Breast epithelium (tissue), 4 donors: ENCODE measurements around the gene CTH. TPM values are rescaled to one million over a fixed set of nuclear protein-coding genes. Genes with fewer than 3 reads are reported as not detected.
"Not testable (repeated sequence)": the region's sequence is repeated elsewhere in the genome, so short reads cannot be mapped to it uniquely, and the experiment has no call there.

Source experiments
- DNase-seq, 2 donors: peaks; one replicate each; pipeline ENCODE4 v3.0.0-alpha.2; 2019; ENCODE audit warnings: low spot score in 2 of 2
- H3K27ac ChIP-seq, 2 donors: fragments of 200-600 bp; sonication (generic) in 1 of 2; one replicate each; pipeline ENCODE4 v1.5.1; 2016 to 2019; ENCODE audit warnings: mild to moderate bottlenecking in 1 of 2
- H3K27me3 ChIP-seq, 2 donors: fragments of 200-600 bp; sonication (generic) in 1 of 2; one replicate each; pipeline versions ENCODE4 v1.5.1 to v1.6.0; 2017 to 2019; ENCODE audit warnings: control low read depth in 1 of 2, mild to moderate bottlenecking in 1 of 2
- H3K36me3 ChIP-seq: fragments of 200-600 bp; one replicate; pipeline ENCODE4 v1.5.1; 2019
- H3K4me1 ChIP-seq, 2 donors: fragments of 200-600 bp; sonication (generic); one replicate each; pipeline ENCODE4 v1.5.1; 2016 to 2019; ENCODE audit warnings: control low read depth in 1 of 2
- H3K4me3 ChIP-seq, 3 donors: fragments of 200-600 bp; sonication (generic); 1 replicate in 2 of 3; 2 replicates in 1 of 3; pipeline ENCODE4 v1.5.1; 2016 to 2019; ENCODE audit warnings: mild to moderate bottlenecking in 3 of 3, moderate library complexity in 2 of 3
- H3K9me3 ChIP-seq, 2 donors: fragments of 200-600 bp; sonication (generic) in 1 of 2; one replicate each; pipeline ENCODE4 v1.5.1; 2016 to 2019; ENCODE audit warnings: control low read depth in 1 of 2
- CTCF ChIP-seq, 3 donors: fragments of 450-650 bp; IDR thresholded peaks; one replicate each; pipeline ENCODE4 v1.5.1; 2016 to 2017; ENCODE audit warnings: antibody characterized with exemption in 3 of 3, mild to moderate bottlenecking in 3 of 3, moderate library complexity in 3 of 3
- POLR2A ChIP-seq: fragments of 450-650 bp; IDR thresholded peaks from one replicate; pipeline ENCODE4 v1.6.1; 2016; ENCODE audit warnings: antibody characterized with exemption, mild to moderate bottlenecking, moderate library complexity
- POLR2AphosphoS5 ChIP-seq, 3 donors: sonication (generic); formaldehyde crosslinking; IDR thresholded peaks; one replicate each; pipeline ENCODE4 v1.6.1; 2017; ENCODE audit warnings: antibody characterized with exemption in 3 of 3
- intact Hi-C: fragments of 100-400 bp; cut with DNase I; formaldehyde crosslinking; loops from one replicate; pipeline ENCODE4 v1.15.1; 2023; ENCODE audit warnings: low total_unique reads
- total RNA-seq, 3 donors: library from RNA; depleted of rRNA; stranded (reverse); fragments of >200 nt; gene quantifications; one replicate each; pipeline ENCODE4 v1.1.0, GENCODE V29; 2016

CTH gene
- total RNA-seq, result 10 to 100 TPM in 1 of 3 donors, 1 to 10 TPM in 2; 4.9 to 11.7 (median 5.3) TPM

DNA sequence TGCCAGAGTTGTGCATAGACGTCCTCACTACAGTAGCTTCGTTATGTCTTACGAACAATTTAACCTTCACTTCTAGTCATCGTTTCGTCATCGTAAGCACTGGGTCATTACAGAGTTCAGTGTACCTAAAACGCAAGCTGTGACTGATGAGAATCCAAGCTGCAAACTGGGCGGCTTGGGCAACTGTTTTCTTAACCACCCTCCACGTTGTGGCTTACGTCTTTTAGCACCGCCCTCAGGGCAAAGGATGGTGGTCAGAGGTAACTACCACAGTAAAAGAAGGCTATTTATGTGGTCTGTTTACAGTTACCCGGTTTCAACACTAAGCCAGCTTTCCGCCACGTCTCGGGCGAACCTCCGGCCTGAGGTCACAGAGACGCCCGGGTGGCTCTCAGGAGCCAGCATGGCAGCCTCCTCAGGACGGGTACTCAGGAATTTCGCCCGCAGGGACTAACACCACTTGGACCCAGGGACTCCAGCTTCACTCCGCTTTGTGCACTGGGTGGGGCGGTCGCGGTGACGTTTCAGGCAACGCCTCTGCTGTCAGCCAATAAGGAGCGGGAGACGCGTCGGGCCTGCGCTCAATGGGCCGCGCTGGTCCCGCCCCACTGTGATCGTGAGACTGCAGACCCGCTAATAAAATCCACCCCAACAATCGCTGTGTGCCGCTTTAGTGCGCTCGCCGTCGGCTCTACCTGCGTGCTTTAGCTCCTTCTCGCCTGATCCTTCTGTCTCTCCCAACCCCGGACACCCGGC lies at the start of gene CTH:
TSS of gene CTH (plus strand) at position 665 of the 756 bp plus-strand sequence. CDS start 148 bp downstream, outside the sequence.
- TF ChIP-seq POLR2AphosphoS5 (IDR thresholded peaks at IDR 0.05) (peak; percentile 64 to 91 (median 86)), CTCF (IDR thresholded peaks at IDR 0.05) (peak in 1 of 3 donors; percentile 25), POLR2A (peak; percentile 33)
- peak; percentile 97 for DNase-seq
- Histone ChIP-seq H3K27me3 (no peaks in the 10 kb centered on the region), H3K27ac (peak within 1 kb of the TSS; percentile 97 to 98), H3K4me1 (no peaks in the 10 kb centered on the region), H3K9me3 (no peaks in the 10 kb centered on the region), H3K36me3 (no peaks in the 10 kb centered on the region), H3K4me3 (peak within 1 kb of the TSS; percentile 62 to 77 (median 74))
- intact Hi-C loops, result no loop called here

GRCh38 chr1:70361727-70362398 lies 49.2 kb upstream of the CTH start:
- Histone ChIP-seq H3K4me3 (no peak overlapping the region), H3K9me3 (no peaks in the 10 kb centered on the region), H3K27me3 (no peaks in the 10 kb centered on the region), H3K4me1 (no peaks in the 10 kb centered on the region), H3K36me3 (no peaks in the 10 kb centered on the region), H3K27ac (no peak overlapping the region)
- intact Hi-C loops, result no loop called here
- TF ChIP-seq POLR2A, result no peak
- no peak for TF ChIP-seq CTCF (IDR thresholded peaks at IDR 0.05)
- no peak for TF ChIP-seq POLR2AphosphoS5 (IDR thresholded peaks at IDR 0.05)
- DNase-seq, result no peak

DNA sequence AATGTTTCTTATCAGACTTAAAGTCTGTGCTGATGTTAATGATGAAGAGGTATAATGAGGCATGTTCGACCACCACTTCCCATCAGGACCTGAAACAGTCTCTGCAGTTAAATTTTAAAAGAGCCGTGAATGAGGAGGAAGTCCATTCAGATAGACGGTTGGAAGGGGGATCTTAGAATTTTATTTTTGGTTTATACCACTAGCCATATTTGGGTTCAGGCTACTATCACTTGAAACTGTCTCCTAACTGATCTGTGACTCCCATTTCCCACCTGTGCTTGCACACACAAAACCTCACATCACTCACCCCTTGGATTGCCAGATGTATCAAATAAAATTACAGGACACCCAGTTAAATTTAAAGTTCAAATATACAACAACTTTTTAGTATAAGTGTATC lies 46.6 kb upstream of the CTH start:
- H3K9me3 ChIP-seq, result no peaks in the 10 kb centered on the region
- intact Hi-C loops, result no loop called here

GRCh38 chr1:70366425-70366952 lies 44.6 kb upstream of the CTH start:
- H3K27me3 ChIP-seq, H3K36me3 ChIP-seq, H3K27ac ChIP-seq, H3K4me1 ChIP-seq, H3K4me3 ChIP-seq, intact Hi-C loops, H3K9me3 ChIP-seq, DNase-seq: not testable (repeated sequence)

More for the DNA sequence above, 46.6 kb upstream of the CTH start:
- TF ChIP-seq CTCF (IDR thresholded peaks at IDR 0.05) (no peak), POLR2AphosphoS5 (IDR thresholded peaks at IDR 0.05) (no peak), POLR2A (no peak)
- Histone ChIP-seq H3K4me3 (no peak overlapping the region), H3K36me3 (no peaks in the 10 kb centered on the region), H3K4me1 (no peaks in the 10 kb centered on the region), H3K27me3 (no peaks in the 10 kb centered on the region), H3K27ac (no peak overlapping the region)
- DNase-seq, result no peak

DNA sequence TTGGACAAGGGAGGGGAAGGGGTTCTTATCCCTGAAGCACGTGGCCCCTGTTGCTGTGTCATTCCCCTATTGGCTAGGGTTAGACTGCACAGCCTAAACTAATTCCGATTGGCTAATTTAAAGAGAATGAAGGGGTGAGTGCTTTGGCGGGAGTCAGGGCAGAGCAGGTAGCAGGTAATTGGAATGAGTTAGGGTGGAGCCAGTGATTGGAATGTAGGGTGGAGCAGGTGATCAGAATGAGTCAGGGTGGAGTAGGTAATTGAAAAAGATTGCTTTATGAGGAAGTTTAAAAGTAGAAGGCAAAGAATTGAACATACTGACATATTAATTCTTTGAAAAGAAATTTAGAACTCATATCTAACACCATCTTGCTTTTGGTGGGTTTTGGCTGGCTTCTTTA lies 44.1 kb upstream of the CTH start:
- H3K9me3 ChIP-seq, H3K36me3 ChIP-seq, H3K27me3 ChIP-seq, H3K27ac ChIP-seq, intact Hi-C loops, H3K4me1 ChIP-seq, H3K4me3 ChIP-seq, DNase-seq: not testable (repeated sequence)

- H3K27ac ChIP-seq, DNase-seq, H3K9me3 ChIP-seq, H3K4me3 ChIP-seq, H3K4me1 ChIP-seq, H3K36me3 ChIP-seq, intact Hi-C loops, H3K27me3 ChIP-seq: not testable (repeated sequence)
These were observed 43.7 kb upstream of the CTH start for GRCh38 chr1:70367397-70367796.

GRCh38 chr1:70371586-70371985 lies 39.5 kb upstream of the CTH start:
- H3K27me3 ChIP-seq, H3K9me3 ChIP-seq, H3K4me1 ChIP-seq, H3K4me3 ChIP-seq, H3K27ac ChIP-seq, intact Hi-C loops, DNase-seq, H3K36me3 ChIP-seq: not testable (repeated sequence)
